Activated CD4-positive, alpha-beta T cell treated with anti-CD3 and anti-CD28 coated beads, Interleukin-2, amount 50 U/mL, for 1 hour (primary cell): ENCODE data around the gene AMIGO1.
A peak's percentile ranks its signal among the peaks of the same experiment; 100 is the strongest.

Experiments
- DNase-seq: peaks from one replicate; pipeline ENCODE4 v3.0.0-alpha.2; 2020

The AMIGO1 gene

GRCh38 chr1:109532365-109533136 lies 23.0 kb upstream of the AMIGO1 start:
- DNase-seq = peak; percentile 92

- no peak for DNase-seq
Measured at GRCh38 chr1:109531826-109532364, 22.4 kb upstream of the AMIGO1 start.

- DNase-seq = no peak
Measured at GRCh38 chr1:109531380-109531779, 21.9 kb upstream of the AMIGO1 start.

- no peak for DNase-seq
Measured at GRCh38 chr1:109530457-109531087, 21.0 kb upstream of the AMIGO1 start.

GRCh38 chr1:109529881-109530456 lies 20.4 kb upstream of the AMIGO1 start:
- DNase-seq = no peak

- no peak for DNase-seq
Measured at GRCh38 chr1:109528712-109529111, 19.2 kb upstream of the AMIGO1 start.

GRCh38 chr1:109527846-109528695 lies 18.5 kb upstream of the AMIGO1 start:
- DNase-seq = no peak

GRCh38 chr1:109527098-109527811 lies 17.7 kb upstream of the AMIGO1 start:
- DNase-seq = no peak

GRCh38 chr1:109523706-109524105 lies 14.2 kb upstream of the AMIGO1 start:
- DNase-seq = no peak

GRCh38 chr1:109522026-109522425 lies 12.5 kb upstream of the AMIGO1 start:
- no peak for DNase-seq

- DNase-seq = no peak
Measured at GRCh38 chr1:109521002-109521951, 11.8 kb upstream of the AMIGO1 start.

- no peak for DNase-seq
Measured at GRCh38 chr1:109517337-109517736, 7.8 kb upstream of the AMIGO1 start.

GRCh38 chr1:109516872-109517271 lies 7.3 kb upstream of the AMIGO1 start:
- no peak for DNase-seq

GRCh38 chr1:109514846-109515245 lies 5.3 kb upstream of the AMIGO1 start:
- DNase-seq = no peak

GRCh38 chr1:109513110-109513710 lies 3.7 kb upstream of the AMIGO1 start:
- DNase-seq = no peak

GRCh38 chr1:109508873-109509175 lies 703 bp downstream of the AMIGO1 start:
- DNase-seq = no peak

GRCh38 chr1:109508001-109508872 lies 1.3 kb downstream of the AMIGO1 start:
- no peak for DNase-seq

GRCh38 chr1:109504974-109505373 lies 4.6 kb downstream of the AMIGO1 start:
- no peak for DNase-seq

- no peak for DNase-seq
Measured at GRCh38 chr1:109503935-109504334, 5.6 kb downstream of the AMIGO1 start.

- peak; percentile 54 for DNase-seq
Measured at GRCh38 chr1:109502364-109502851, 7.1 kb downstream of the AMIGO1 start.
